HEK293 (cell line): ENCODE measurements around the gene GANAB.

Source experiments
- ZNF138 ChIP-seq: fragments of 450-650 bp; formaldehyde crosslinking; IDR thresholded peaks from 2 replicates; pipeline ENCODE4 v1.5.1; 2016; ENCODE audit warnings: missing biosample characterization, missing genetic modification characterization, borderline replicate concordance
- ZNF311 ChIP-seq: fragments of 450-650 bp; formaldehyde crosslinking; IDR thresholded peaks from 2 replicates; pipeline ENCODE4 v1.5.1; 2017; ENCODE audit warnings: missing biosample characterization, missing genetic modification characterization, borderline replicate concordance

DNA sequence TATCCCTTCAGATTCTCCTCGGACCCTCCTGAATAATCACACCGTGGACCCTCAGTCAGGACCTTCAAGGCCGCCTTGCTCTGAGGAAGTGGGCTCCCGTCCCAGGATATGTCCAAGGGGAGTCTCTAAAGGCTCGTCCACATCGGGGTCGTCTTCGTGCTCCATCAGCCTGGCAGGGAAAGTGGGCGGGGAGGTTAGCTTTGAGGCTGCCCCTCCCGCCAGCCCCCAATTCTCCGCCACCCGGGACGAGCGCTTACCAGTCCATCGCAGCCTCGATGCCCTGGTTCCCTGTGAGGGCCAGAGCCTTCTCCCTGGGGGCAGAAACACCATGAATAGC lies 32.0 kb upstream of the GANAB start:
- TF ChIP-seq ZNF138 (tag by site-specific recombination) = no peak
- no peak for TF ChIP-seq ZNF311 (tag by site-specific recombination)
